CD4-positive, alpha-beta T cell treated with Interleukin-15 for 4 hours (primary cell): Measurements from ENCODE around the gene PRR14.

ENCODE experiments used
- DNase-seq: peaks from one replicate; pipeline ENCODE4 v3.0.0-alpha.2; 2020; ENCODE audit warnings: low spot score

Gene PRR14

GRCh38 chr16:30659507-30660423 lies 9.0 kb downstream of the PRR14 start:
- peak; percentile 55 for DNase-seq

DNA sequence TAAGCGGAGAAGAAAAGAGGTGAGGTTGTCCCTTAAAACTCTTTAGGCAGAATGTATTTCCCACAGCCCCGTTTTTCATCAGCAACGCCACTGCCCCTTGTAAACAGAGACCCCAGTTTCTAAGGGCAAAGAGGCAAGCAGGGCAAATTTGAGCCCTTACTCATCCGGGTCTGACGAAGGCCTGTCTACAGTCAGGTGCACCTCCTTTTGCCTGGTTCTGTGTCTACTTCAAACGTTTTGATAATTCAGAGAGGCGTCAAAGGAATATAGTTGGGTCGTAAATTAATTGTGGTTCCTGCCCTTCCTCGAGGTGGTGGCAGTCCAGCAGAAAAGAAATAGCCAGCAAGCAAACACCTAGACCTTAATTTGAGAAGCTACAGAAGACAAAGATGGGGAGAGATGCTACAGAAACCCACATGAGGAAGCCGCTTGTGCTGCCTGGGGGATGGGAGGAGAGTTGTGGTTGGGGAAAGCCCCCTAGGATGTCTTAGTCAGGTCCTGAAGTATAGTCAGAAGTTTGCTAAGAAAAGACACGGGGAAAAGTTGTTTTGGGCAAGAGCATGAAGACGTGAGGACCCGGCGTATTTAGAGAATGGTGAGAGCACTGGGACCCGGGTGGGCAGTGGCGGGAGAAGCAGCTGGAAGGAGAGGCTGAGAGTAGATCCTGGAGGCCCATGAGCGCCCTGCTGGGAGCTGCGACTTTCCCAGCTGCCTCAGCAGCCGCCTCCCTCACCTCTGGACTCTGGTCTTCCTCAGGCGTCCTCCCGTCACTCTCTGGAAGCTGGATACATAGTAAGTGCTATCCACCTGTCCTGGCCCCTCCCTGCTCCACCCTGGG lies 9.9 kb downstream of the PRR14 start:
- peak; percentile 87 for DNase-seq

DNA sequence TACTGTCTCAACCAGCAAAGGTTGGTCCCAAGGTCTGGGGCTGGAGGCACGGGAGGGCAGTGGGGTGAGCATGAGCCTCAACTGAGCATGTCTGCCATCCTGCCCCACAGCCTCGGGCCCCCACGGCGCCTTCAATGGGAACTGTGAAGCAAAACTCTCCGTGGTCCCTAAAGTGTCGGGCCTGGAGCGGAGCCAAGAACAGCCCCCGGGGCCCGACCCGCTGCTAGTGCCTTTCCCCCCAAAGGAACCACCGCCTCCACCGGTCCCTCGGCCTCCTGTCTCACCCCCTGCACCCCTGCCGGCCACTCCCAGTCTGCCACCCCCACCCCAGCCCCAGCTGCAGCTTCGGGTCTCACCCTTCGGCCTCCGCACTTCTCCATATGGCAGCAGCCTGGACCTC lies 11.7 kb downstream of the PRR14 start:
- DNase-seq = no peak

DNA sequence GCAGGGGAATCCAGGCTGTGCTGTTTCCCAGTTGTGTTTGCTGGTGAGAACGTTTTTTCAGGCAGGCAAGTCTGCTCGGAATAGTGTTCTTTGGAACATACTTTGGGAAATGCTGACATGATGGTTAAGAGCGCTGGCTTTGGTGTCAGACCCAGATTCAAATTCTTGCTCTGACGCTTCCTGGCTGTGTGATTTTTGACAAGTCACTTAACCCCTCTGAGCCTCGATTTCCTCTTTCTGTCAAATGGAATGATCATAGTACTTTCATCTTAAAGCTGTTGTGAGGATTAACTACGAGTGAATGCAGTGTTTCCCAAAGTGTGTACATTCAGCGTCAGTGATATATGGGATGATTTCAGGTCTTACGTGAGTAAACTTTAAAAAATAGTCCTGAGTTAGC lies 12.3 kb downstream of the PRR14 start:
- no peak for DNase-seq

GRCh38 chr16:30663820-30664219 lies 13.1 kb downstream of the PRR14 start:
- DNase-seq = no peak

GRCh38 chr16:30664616-30665109 lies 13.9 kb downstream of the PRR14 start:
- no peak for DNase-seq

DNA sequence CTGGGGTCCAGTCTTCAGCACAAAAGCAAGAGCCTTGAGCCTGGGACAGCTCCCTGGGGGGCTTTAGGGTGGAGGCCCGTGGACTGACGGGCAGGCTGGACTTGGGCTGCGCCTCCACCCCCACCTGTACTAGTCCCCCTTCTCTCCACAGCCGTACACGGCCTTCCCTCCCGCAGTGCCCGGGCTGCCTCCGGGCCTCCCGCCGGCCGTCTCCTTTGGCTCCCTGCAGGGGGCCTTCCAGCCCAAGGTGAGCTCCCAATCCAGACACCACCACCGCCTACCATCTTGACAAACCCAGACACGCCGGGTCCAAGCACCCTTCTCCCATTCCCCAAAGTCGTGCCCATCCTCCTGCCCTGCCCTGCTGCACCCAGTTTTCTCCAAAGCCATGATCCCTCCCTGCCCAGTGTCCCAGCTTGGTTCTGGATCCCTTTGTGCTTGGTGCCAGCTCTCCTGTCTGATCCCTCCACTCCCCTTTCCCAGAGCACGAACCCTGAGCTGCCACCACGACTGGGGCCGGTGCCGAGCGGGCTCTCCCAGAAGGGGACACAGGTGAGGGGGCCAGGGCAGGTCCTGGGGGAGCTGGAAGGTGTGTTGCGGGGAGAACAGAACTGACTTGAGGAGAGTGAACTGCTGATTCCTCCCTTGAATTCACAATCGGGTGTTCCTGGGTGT lies 14.5 kb downstream of the PRR14 start:
- no peak for DNase-seq

GRCh38 chr16:30665830-30666190 lies 15.1 kb downstream of the PRR14 start:
- no peak for DNase-seq

GRCh38 chr16:30666681-30667080 lies 15.9 kb downstream of the PRR14 start:
- no peak for DNase-seq

- DNase-seq = no peak
These were observed 16.7 kb downstream of the PRR14 start for GRCh38 chr16:30667361-30667905.

GRCh38 chr16:30668393-30668792 lies 17.6 kb downstream of the PRR14 start:
- no peak for DNase-seq

DNA sequence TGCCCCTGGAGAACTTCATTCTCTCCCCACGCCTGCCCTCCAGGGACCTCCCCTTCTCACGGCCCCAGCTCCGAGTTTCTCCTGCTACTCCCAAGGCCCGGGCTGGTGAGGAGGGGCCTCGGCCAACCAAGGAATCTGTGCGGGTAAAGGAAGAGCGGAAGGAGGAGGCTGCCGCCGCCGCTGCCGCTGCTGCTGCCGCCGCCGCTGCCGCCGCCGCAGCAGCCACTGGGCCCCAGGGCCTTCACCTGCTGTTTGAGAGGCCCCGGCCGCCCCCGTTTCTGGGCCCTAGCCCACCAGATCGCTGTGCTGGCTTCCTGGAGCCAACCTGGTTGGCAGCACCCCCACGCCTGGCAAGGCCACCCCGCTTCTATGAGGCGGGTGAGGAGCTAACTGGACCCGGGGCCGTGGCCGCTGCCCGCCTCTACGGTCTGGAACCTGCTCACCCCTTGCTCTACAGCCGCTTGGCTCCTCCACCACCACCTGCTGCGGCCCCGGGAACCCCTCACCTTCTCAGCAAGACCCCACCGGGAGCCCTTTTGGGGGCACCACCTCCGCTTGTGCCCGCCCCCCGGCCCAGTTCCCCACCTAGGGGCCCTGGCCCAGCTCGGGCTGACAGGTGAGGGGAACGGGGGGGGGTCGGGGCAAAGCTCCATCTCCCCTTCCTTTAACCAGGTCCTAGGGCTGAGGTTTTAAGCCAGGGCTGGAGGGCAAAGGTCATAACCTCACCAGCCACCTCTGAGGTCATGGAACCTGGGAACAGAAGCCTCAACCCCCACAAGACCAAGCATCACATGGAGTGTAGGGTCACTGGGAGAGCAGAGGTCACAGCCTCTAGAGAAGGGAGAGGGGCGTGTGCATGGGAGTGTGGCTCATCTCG lies 18.5 kb downstream of the PRR14 start:
- DNase-seq = no peak

GRCh38 chr16:30669903-30670824 lies 19.4 kb downstream of the PRR14 start:
- no peak for DNase-seq

DNA sequence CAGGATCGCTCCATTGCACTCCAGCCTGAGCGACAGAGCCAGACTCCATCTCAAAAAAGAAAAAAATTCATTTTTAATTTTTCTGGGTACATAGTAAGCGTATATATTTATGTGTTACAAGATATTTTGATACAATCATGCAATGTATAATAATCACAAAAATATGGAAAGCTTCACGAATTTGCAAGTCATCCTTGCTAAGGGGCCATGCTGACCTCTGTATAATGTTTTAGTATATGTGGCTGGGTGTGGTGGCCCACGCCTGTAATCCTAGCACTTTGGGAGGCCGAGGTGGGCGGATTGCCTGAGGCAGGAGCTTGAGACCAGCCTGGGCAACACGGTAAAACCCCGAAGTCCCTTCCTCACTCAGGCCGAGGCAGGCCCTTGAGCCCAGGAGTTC lies 24.4 kb downstream of the PRR14 start:
- no peak for DNase-seq

- no peak for DNase-seq
These were observed 27.3 kb downstream of the PRR14 start for GRCh38 chr16:30677931-30678585.

- DNase-seq = no peak
These were observed 27.8 kb downstream of the PRR14 start for GRCh38 chr16:30678586-30678970.

DNA sequence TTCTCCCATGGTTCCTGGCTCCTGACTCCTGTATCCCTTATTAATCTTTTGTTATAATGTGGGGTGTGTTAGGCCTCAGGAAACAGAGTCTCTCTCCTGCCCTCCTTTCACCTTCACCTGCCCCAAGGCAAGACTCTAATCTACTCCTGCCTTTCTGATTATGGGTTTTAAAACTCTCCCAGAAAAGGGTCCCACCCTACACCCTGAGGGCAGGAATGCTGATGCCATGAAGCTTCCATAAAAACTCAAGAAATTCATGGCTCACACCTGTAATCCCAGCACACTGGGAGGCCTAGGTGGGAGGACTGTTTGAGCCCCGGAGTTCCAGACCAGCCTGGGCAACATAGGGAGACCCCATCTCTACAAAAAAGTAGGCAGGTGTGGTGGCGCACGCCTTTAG lies 29.6 kb downstream of the PRR14 start:
- no peak for DNase-seq

DNA sequence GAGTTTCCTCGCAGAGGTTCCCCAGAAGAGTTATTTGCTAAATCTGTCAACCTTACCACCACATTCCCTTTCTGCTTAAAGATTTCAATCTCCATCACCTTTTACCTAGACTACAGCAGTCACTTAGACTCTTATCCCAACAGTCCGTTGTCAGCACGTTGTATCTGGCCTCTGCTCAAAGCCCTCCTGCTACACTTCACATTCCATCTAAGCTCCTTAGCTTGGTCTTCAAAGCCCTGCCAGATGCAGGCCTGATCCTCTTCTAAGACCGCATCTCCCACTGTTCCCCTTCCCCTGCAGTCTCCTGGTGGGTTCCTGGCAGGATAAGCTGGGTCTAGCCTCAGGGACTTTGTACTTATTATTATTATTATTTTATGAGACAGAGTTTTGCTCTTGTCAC lies 37.9 kb downstream of the PRR14 start:
- DNase-seq = no peak

GRCh38 chr16:30691907-30692306 lies 41.1 kb downstream of the PRR14 start:
- no peak for DNase-seq
